Chondrocyte (in vitro differentiated cells): ENCODE measurements around the gene SECTM1. TPM values are rescaled to one million over a fixed set of nuclear protein-coding genes. Genes with fewer than 3 reads are reported as not detected.

Source experiments
- DNase-seq: peaks from one replicate; pipeline ENCODE4 v3.0.0; 2021; ENCODE audit warnings: mixed read lengths, low spot score
- H3K27ac Mint-ChIP-seq: one replicate; pipeline ENCODE4 v1.8.0; 2021; ENCODE audit warnings: mild to moderate bottlenecking, moderate library complexity, mixed read lengths; ENCODE audit not compliant: unreplicated experiment
- H3K27me3 Mint-ChIP-seq: 2 replicates; pipeline ENCODE4 v1.8.0; 2021; ENCODE audit warnings: low read depth, mixed read lengths
- H3K36me3 Mint-ChIP-seq: 2 replicates; pipeline ENCODE4 v1.8.0; 2021; ENCODE audit warnings: low read depth, mixed read lengths
- H3K4me1 Mint-ChIP-seq: 2 replicates; pipeline ENCODE4 v1.8.0; 2021; ENCODE audit warnings: low read depth, mild to moderate bottlenecking, mixed read lengths
- H3K4me3 Mint-ChIP-seq: one replicate; pipeline ENCODE4 v1.8.0; 2021; ENCODE audit warnings: mild to moderate bottlenecking, moderate library complexity, mixed read lengths; ENCODE audit not compliant: unreplicated experiment
- H3K9me3 Mint-ChIP-seq: 2 replicates; pipeline ENCODE4 v1.8.0; 2021; ENCODE audit warnings: low read depth, mixed read lengths
- CTCF ChIP-seq: fragments of 200-600 bp; sonication (generic); IDR thresholded peaks from 2 replicates; pipeline ENCODE4 v1.5.0; 2021; ENCODE audit warnings: antibody characterized with exemption, mild to moderate bottlenecking, moderate library complexity
- total RNA-seq: library from RNA; stranded (reverse); gene quantifications from 3 replicates; pipeline ENCODE4 v1.2.1, GENCODE V29; 2021

The SECTM1 gene
- total RNA-seq, 1 donor from 2014 or later = 2.1 TPM

- TF ChIP-seq CTCF = no peak
- no peaks in the 10 kb centered on the region for H3K36me3 Mint-ChIP-seq
- H3K9me3 Mint-ChIP-seq = no peaks in the 10 kb centered on the region
- no peaks in the 10 kb centered on the region for H3K27me3 Mint-ChIP-seq
- no peak overlapping the region for H3K27ac Mint-ChIP-seq
- H3K4me1 Mint-ChIP-seq = peaks cover 27% of the 10 kb centered on the region
- DNase-seq = no peak
- H3K4me3 Mint-ChIP-seq = no peak overlapping the region
Measured at GRCh38 chr17:82285141-82285540, 48.4 kb downstream of the SECTM1 start.

GRCh38 chr17:82283208-82283749 is 50.3 kb downstream of the SECTM1 start:
- Mint-ChIP-seq H3K9me3 (no peaks in the 10 kb centered on the region), H3K4me1 (peaks cover 26% of the 10 kb centered on the region), H3K36me3 (no peaks in the 10 kb centered on the region), H3K27ac (no peak overlapping the region), H3K27me3 (no peaks in the 10 kb centered on the region), H3K4me3 (no peak overlapping the region)
- TF ChIP-seq CTCF = no peak
- DNase-seq = no peak

- Mint-ChIP-seq H3K27ac (no peak overlapping the region), H3K4me1 (peaks cover 21% of the 10 kb centered on the region), H3K4me3 (no peak overlapping the region), H3K36me3 (no peaks in the 10 kb centered on the region), H3K9me3 (no peaks in the 10 kb centered on the region), H3K27me3 (no peaks in the 10 kb centered on the region)
- TF ChIP-seq CTCF = no peak
- DNase-seq = no peak
Measured at GRCh38 chr17:82282239-82283207, 51.0 kb downstream of the SECTM1 start.

GRCh38 chr17:82281502-82282238 is 51.9 kb downstream of the SECTM1 start:
- DNase-seq = no peak
- H3K27me3 Mint-ChIP-seq = no peaks in the 10 kb centered on the region
- H3K27ac Mint-ChIP-seq = no peak overlapping the region
- peaks cover 1% of the 10 kb centered on the region for H3K36me3 Mint-ChIP-seq
- no peak overlapping the region for H3K4me3 Mint-ChIP-seq
- TF ChIP-seq CTCF = no peak
- H3K9me3 Mint-ChIP-seq = no peaks in the 10 kb centered on the region
- peaks cover 21% of the 10 kb centered on the region for H3K4me1 Mint-ChIP-seq

GRCh38 chr17:82281076-82281475 is 52.5 kb downstream of the SECTM1 start:
- peaks cover 21% of the 10 kb centered on the region for H3K4me1 Mint-ChIP-seq
- DNase-seq = no peak
- H3K4me3 Mint-ChIP-seq = no peak overlapping the region

More at GRCh38 chr17:82281076-82281475, 52.5 kb downstream of the SECTM1 start:
- H3K9me3 Mint-ChIP-seq = no peaks in the 10 kb centered on the region
- H3K27ac Mint-ChIP-seq = no peak overlapping the region
- H3K36me3 Mint-ChIP-seq = peaks cover 1% of the 10 kb centered on the region
- no peak for TF ChIP-seq CTCF
- no peaks in the 10 kb centered on the region for H3K27me3 Mint-ChIP-seq
